GM18511 (cell line): ENCODE data around the gene CSNK1D.
"Not testable (repeated sequence)": the region's sequence is repeated elsewhere in the genome, so short reads cannot be mapped to it uniquely, and the experiment has no call there.

Experiments
- ATAC-seq: cut with Tn5 transposase; IDR thresholded peaks from one replicate; pipeline ENCODE4 v1.9.1; 2021; ENCODE audit warnings: mild to moderate bottlenecking, moderate library complexity; ENCODE audit not compliant: unreplicated experiment

CSNK1D gene

GRCh38 chr17:82217120-82217529 is 56.4 kb downstream of the CSNK1D start:
- ATAC-seq = no peak

GRCh38 chr17:82216301-82217119 is 57.0 kb downstream of the CSNK1D start:
- ATAC-seq = peak; percentile 41

- ATAC-seq = no peak
These were observed 57.6 kb downstream of the CSNK1D start for GRCh38 chr17:82215972-82216300.

- ATAC-seq = no peak
These were observed 58.2 kb downstream of the CSNK1D start for GRCh38 chr17:82215095-82215971.

GRCh38 chr17:82214012-82214628 is 59.4 kb downstream of the CSNK1D start:
- no peak for ATAC-seq

GRCh38 chr17:82213251-82214011 is 60.1 kb downstream of the CSNK1D start:
- ATAC-seq = peak; percentile 4

GRCh38 chr17:82212331-82213250 is 60.9 kb downstream of the CSNK1D start, which contains the start of gene CCDC57:
Gene CCDC57, minus strand, starts transcription at chr17:82212842. Its CDS starts 10,898 bp downstream, at chr17:82201944.
- ATAC-seq = peak; percentile 71

- not testable (repeated sequence) for ATAC-seq
These were observed 62.8 kb downstream of the CSNK1D start for GRCh38 chr17:82210655-82211054.

GRCh38 chr17:82205720-82206508 is 67.6 kb downstream of the CSNK1D start:
- ATAC-seq = no peak

- ATAC-seq = no peak
These were observed 68.4 kb downstream of the CSNK1D start for GRCh38 chr17:82204831-82205719.

- no peak for ATAC-seq
These were observed 69.6 kb downstream of the CSNK1D start for GRCh38 chr17:82203920-82204319.

- ATAC-seq = no peak
These were observed 70.5 kb downstream of the CSNK1D start for GRCh38 chr17:82202981-82203380.

GRCh38 chr17:82201498-82201910 is 72.0 kb downstream of the CSNK1D start:
- ATAC-seq = no peak

- ATAC-seq = no peak
These were observed 72.6 kb downstream of the CSNK1D start for GRCh38 chr17:82200743-82201497.

GRCh38 chr17:82200135-82200534 is 73.4 kb downstream of the CSNK1D start:
- ATAC-seq = no peak

- ATAC-seq = no peak
These were observed 74.0 kb downstream of the CSNK1D start for GRCh38 chr17:82199496-82199895.

- no peak for ATAC-seq
These were observed 75.4 kb downstream of the CSNK1D start for GRCh38 chr17:82198092-82198491.
